ENCODE data around the gene TTC31.
A peak's percentile ranks its signal among the peaks of the same experiment; 100 is the strongest.

The TTC31 gene

GRCh38 chr2:74512744-74513604 is 30.1 kb downstream of the TTC31 start:
- no peak for DNase-seq (ENCODE audit: low read depth)
- Histone ChIP-seq H3K27me3 (replicated peaks; ENCODE audit: control insufficient read depth, insufficient read depth, low read length) (peaks cover 69% of the 10 kb centered on the region), H3K9me3 (ENCODE audit: control insufficient read depth, low read length) (no peaks in the 10 kb centered on the region), H3K36me3 (ENCODE audit: control insufficient read depth, insufficient read depth, low read length, severe bottlenecking) (no peaks in the 10 kb centered on the region), H3K4me1 (ENCODE audit: control insufficient read depth, insufficient read depth, low read length) (peaks cover 4% of the 10 kb centered on the region), H3K9ac (ENCODE audit: low read length) (no peak overlapping the region), H3K4me3 (ENCODE audit: low read length) (no peak overlapping the region)

GRCh38 chr2:74513605-74514367 is 30.9 kb downstream of the TTC31 start:
- H3K4me3 ChIP-seq (ENCODE audit: low read length) = no peak overlapping the region

DNA sequence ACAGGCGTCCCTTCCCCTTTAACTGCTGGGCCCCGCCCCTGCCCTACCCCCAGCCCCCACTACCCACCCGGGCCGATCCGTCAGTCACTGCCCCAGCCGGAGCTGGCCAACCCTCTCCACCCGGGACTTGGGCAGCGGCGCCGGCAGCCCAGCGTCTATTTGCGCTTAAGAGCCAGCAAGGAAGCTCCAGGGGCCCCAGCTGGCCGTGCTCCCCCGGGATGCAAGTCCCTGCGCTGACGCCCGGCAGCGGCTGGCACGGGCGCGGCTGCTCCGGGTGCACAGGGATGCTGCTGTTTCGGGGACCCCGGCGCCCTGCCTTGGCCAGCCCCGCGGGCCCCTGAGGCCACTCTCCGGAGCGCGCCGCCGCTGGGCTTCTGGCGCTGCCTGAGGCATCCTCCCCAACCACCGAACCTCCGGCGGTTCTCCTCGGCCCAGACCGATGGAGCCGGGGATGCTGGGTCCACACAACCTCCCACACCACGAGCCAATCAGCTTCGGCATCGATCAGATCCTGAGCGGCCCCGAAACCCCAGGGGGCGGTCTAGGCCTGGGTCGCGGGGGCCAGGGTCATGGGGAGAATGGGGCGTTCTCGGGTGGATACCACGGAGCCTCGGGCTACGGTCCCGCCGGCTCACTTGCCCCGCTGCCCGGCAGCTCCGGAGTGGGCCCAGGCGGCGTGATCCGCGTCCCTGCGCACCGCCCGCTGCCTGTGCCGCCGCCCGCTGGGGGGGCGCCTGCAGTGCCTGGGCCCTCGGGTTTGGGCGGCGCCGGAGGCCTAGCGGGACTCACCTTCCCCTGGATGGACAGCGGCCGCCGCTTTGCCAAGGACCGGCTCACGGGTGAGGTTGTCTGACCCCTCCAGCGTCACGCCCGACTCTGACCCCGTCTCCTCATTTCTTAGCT is 31.7 kb downstream of the TTC31 start, which contains the start of gene TLX2:
TLX2 (plus strand) TSS at position 83 of the 903 bp plus-strand sequence; CDS start at position 440, 357 bp downstream.
- Histone ChIP-seq H3K4me1 (ENCODE audit: control insufficient read depth, insufficient read depth, low read length) (no peaks in the 10 kb centered on the region), H3K4me3 (ENCODE audit: low read length) (no peak within 1 kb of the TSS), H3K27me3 (replicated peaks; ENCODE audit: control insufficient read depth, insufficient read depth, low read length) (peaks cover 86% of the 10 kb centered on the region), H3K9ac (ENCODE audit: low read length) (no peak within 1 kb of the TSS), H3K9me3 (ENCODE audit: control insufficient read depth, low read length) (no peaks in the 10 kb centered on the region), H3K36me3 (ENCODE audit: control insufficient read depth, insufficient read depth, low read length, severe bottlenecking) (no peaks in the 10 kb centered on the region)
- no peak for DNase-seq (ENCODE audit: low read depth)

More at GRCh38 chr2:74513605-74514367, 30.9 kb downstream of the TTC31 start:
- Histone ChIP-seq H3K9ac (ENCODE audit: low read length) (no peak overlapping the region), H3K9me3 (ENCODE audit: control insufficient read depth, low read length) (no peaks in the 10 kb centered on the region), H3K36me3 (ENCODE audit: control insufficient read depth, insufficient read depth, low read length, severe bottlenecking) (no peaks in the 10 kb centered on the region), H3K4me1 (ENCODE audit: control insufficient read depth, insufficient read depth, low read length) (no peaks in the 10 kb centered on the region), H3K27me3 (replicated peaks; ENCODE audit: control insufficient read depth, insufficient read depth, low read length) (peaks cover 77% of the 10 kb centered on the region)
- DNase-seq (ENCODE audit: low read depth) = no peak

- no peaks in the 10 kb centered on the region for H3K36me3 ChIP-seq (ENCODE audit: control insufficient read depth, insufficient read depth, low read length, severe bottlenecking)
- no peak for DNase-seq (ENCODE audit: low read depth)
- H3K9me3 ChIP-seq (ENCODE audit: control insufficient read depth, low read length) = peaks cover 3% of the 10 kb centered on the region
- H3K4me1 ChIP-seq (ENCODE audit: control insufficient read depth, insufficient read depth, low read length) = no peaks in the 10 kb centered on the region
- H3K9ac ChIP-seq (ENCODE audit: low read length) = no peak overlapping the region
- no peak overlapping the region for H3K4me3 ChIP-seq (ENCODE audit: low read length)
- peaks cover 92% of the 10 kb centered on the region for H3K27me3 ChIP-seq (replicated peaks; ENCODE audit: control insufficient read depth, insufficient read depth, low read length)
These were observed 32.5 kb downstream of the TTC31 start for GRCh38 chr2:74515271-74515980.

DNA sequence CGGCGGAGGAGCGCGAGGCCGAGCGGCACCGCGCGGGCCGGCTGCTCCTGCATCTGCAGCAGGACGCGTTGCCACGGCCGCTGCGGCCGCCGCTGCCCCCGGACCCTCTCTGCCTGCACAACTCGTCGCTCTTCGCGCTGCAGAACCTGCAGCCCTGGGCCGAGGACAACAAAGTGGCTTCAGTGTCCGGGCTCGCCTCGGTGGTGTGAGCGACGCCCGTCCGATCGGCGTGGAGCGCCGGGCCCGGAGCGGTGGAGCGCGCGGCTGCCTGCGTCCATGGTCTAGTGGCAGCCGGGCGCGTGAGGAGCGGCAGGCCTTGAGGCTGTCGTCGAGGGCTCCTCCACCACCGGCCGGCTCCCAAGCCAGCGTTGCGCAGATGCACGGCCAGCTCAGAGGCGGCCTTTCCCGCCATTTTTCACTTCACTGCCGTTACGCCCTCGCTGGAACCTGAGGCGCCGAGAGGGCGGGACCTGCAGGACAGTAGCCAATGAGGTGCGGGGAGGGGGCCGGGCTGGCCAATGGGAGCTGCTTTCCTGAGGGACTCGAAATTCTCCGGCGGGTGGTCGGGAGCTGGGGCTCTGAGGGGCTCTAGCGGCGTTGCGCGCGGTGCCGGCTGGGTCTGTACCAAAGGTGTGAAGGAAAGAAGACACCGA is 33.2 kb downstream of the TTC31 start:
- Histone ChIP-seq H3K4me1 (ENCODE audit: control insufficient read depth, insufficient read depth, low read length) (no peaks in the 10 kb centered on the region), H3K36me3 (ENCODE audit: control insufficient read depth, insufficient read depth, low read length, severe bottlenecking) (no peaks in the 10 kb centered on the region), H3K9me3 (ENCODE audit: control insufficient read depth, low read length) (peaks cover 3% of the 10 kb centered on the region), H3K4me3 (ENCODE audit: low read length) (peak overlapping the region; percentile 17), H3K9ac (ENCODE audit: low read length) (no peak overlapping the region), H3K27me3 (replicated peaks; ENCODE audit: control insufficient read depth, insufficient read depth, low read length) (peaks cover 92% of the 10 kb centered on the region)
- no peak for DNase-seq (ENCODE audit: low read depth)

DNA sequence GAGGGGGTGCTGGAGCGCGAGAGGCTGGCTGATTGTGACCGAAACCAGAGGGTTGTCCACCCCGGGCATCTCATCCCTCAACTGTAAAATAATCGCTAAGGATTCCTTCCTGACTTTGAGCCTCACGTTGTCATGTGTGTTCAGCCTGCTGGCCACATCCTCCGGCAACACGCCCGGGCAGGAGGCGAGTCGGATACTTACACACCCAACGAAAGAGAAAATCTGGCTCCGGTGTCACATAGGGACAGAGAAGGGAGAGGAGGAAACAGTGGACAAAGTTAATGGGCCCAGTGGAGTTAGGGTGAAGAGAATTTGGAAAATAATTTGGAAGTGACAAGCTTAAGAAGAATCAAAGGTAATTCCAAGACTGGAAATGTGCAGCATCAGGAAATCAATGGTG is 33.8 kb downstream of the TTC31 start:
- Histone ChIP-seq H3K9me3 (ENCODE audit: control insufficient read depth, low read length) (peaks cover 3% of the 10 kb centered on the region), H3K4me3 (ENCODE audit: low read length) (no peak overlapping the region), H3K4me1 (ENCODE audit: control insufficient read depth, insufficient read depth, low read length) (no peaks in the 10 kb centered on the region), H3K36me3 (ENCODE audit: control insufficient read depth, insufficient read depth, low read length, severe bottlenecking) (no peaks in the 10 kb centered on the region), H3K9ac (ENCODE audit: low read length) (no peak overlapping the region), H3K27me3 (replicated peaks; ENCODE audit: control insufficient read depth, insufficient read depth, low read length) (peaks cover 90% of the 10 kb centered on the region)
- no peak for DNase-seq (ENCODE audit: low read depth)

DNA sequence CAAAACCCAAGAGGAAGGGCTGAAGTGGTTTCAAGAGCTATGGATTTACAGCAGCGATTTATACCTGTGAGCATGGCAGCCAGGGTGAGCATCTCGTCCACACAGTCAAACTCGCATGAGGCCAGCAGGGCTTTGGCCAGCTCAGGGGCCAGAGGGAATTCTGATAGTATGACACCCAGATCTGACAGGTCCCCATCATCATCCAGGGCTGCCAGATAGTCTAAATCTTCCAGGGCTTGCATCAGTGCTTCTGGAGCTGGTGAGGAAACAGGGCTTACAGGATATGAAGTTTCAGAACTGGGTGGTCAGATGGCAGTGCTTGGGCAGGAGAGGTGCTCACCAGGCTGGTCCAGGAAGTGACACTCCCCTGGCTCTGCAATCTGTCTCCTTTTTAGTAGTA is 39.6 kb downstream of the TTC31 start:
- no peaks in the 10 kb centered on the region for H3K4me1 ChIP-seq (ENCODE audit: control insufficient read depth, insufficient read depth, low read length)
- H3K36me3 ChIP-seq (ENCODE audit: control insufficient read depth, insufficient read depth, low read length, severe bottlenecking) = peaks cover 19% of the 10 kb centered on the region
- no peak overlapping the region for H3K9ac ChIP-seq (ENCODE audit: low read length)
- H3K9me3 ChIP-seq (ENCODE audit: control insufficient read depth, low read length) = peaks cover 3% of the 10 kb centered on the region
- H3K27me3 ChIP-seq (replicated peaks; ENCODE audit: control insufficient read depth, insufficient read depth, low read length) = peaks cover 54% of the 10 kb centered on the region
- no peak overlapping the region for H3K4me3 ChIP-seq (ENCODE audit: low read length)
- no peak for DNase-seq (ENCODE audit: low read depth)

DNA sequence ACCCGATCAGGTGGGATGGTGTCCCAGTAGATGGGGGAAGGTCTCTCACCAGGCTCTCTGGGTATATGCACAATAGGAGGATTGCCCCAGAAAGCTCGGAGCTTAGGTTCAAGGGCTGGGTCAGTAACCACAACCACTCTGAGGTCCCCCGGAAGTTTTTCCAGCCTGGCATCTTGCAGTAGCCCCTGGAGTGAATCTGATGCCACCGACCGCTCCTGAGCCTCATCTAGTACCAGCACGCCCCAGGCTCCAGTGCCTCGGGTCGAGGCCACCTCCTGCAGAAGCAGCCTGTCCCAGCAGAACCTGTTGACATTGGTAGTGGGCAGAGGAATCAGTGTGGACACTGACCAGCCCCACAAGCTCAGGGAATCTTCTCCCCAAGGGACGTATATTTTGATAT is 41.1 kb downstream of the TTC31 start:
- Histone ChIP-seq H3K9me3 (ENCODE audit: control insufficient read depth, low read length) (peaks cover 3% of the 10 kb centered on the region), H3K4me3 (ENCODE audit: low read length) (no peak overlapping the region), H3K4me1 (ENCODE audit: control insufficient read depth, insufficient read depth, low read length) (peaks cover 12% of the 10 kb centered on the region), H3K27me3 (replicated peaks; ENCODE audit: control insufficient read depth, insufficient read depth, low read length) (peaks cover 39% of the 10 kb centered on the region), H3K9ac (ENCODE audit: low read length) (no peak overlapping the region), H3K36me3 (ENCODE audit: control insufficient read depth, insufficient read depth, low read length, severe bottlenecking) (peaks cover 23% of the 10 kb centered on the region)
- DNase-seq (ENCODE audit: low read depth) = no peak

GRCh38 chr2:74524955-74525716 is 42.3 kb downstream of the TTC31 start:
- H3K36me3 ChIP-seq (ENCODE audit: control insufficient read depth, insufficient read depth, low read length, severe bottlenecking) = peaks cover 23% of the 10 kb centered on the region
- no peak overlapping the region for H3K4me3 ChIP-seq (ENCODE audit: low read length)
- H3K9me3 ChIP-seq (ENCODE audit: control insufficient read depth, low read length) = peaks cover 3% of the 10 kb centered on the region
- no peak for DNase-seq (ENCODE audit: low read depth)
- H3K4me1 ChIP-seq (ENCODE audit: control insufficient read depth, insufficient read depth, low read length) = peaks cover 12% of the 10 kb centered on the region
- H3K9ac ChIP-seq (ENCODE audit: low read length) = no peak overlapping the region
- H3K27me3 ChIP-seq (replicated peaks; ENCODE audit: control insufficient read depth, insufficient read depth, low read length) = peaks cover 28% of the 10 kb centered on the region
